Calu3 (cell line): ENCODE results near the gene SCARB1. TPM values are rescaled to one million over a fixed set of nuclear protein-coding genes. Genes with fewer than 3 reads are reported as not detected.

Source experiments
- BruUV-seq: library from RNA; stranded (reverse); fragments of 400-500 nt; replicated peaks from 2 replicates; lab custom pipeline; 2021; lab: Mats Ljungman, UMichigan
- CTCF ChIA-PET: fragments of 300-600 bp; sonication (Branson Sonifier 250); formaldehyde crosslinking; loops from one replicate; lab custom pipeline; 2022; ENCODE audit warnings: antibody characterized with exemption; lab: Charles Lee
- DNase-seq: peaks from one replicate; pipeline ENCODE4 v3.0.0; 2022
- H3K27ac Mint-ChIP-seq: one replicate; pipeline ENCODE4 v1.8.0; 2022; ENCODE audit warnings: mixed read lengths; ENCODE audit not compliant: unreplicated experiment
- H3K27me3 Mint-ChIP-seq: one replicate; pipeline ENCODE4 v1.8.0; 2022; ENCODE audit warnings: mixed read lengths; ENCODE audit not compliant: unreplicated experiment
- H3K36me3 Mint-ChIP-seq: one replicate; pipeline ENCODE4 v1.8.0; 2022; ENCODE audit warnings: mild to moderate bottlenecking, moderate library complexity, mixed read lengths; ENCODE audit not compliant: insufficient read depth, unreplicated experiment
- H3K4me1 Mint-ChIP-seq: one replicate; pipeline ENCODE4 v1.8.0; 2022; ENCODE audit warnings: mild to moderate bottlenecking, low read depth, mixed read lengths; ENCODE audit not compliant: unreplicated experiment
- H3K4me3 Mint-ChIP-seq: one replicate; pipeline ENCODE4 v1.8.0; 2022; ENCODE audit warnings: mild to moderate bottlenecking, low read depth, moderate library complexity, mixed read lengths; ENCODE audit not compliant: unreplicated experiment
- H3K9me3 Mint-ChIP-seq: one replicate; pipeline ENCODE4 v1.8.0; 2022; ENCODE audit warnings: low read depth, mixed read lengths; ENCODE audit not compliant: unreplicated experiment
- intact Hi-C: fragments of 100-400 bp; cut with micrococcal nuclease; formaldehyde crosslinking; loops from one replicate; pipeline ENCODE4 v1.10.0; 2022; ENCODE audit not compliant: unreplicated experiment
- total RNA-seq: library from RNA; stranded (reverse); gene quantifications from 2 replicates; pipeline ENCODE4 v1.2.3, GENCODE V29; 2022
- TF ChIP-seq, protein P1 (sequence below): fragments of 200-600 bp; IDR thresholded peaks from one replicate; pipeline ENCODE4 v1.8.0; 2022; ENCODE audit warnings: antibody characterized with exemption; ENCODE audit not compliant: unreplicated experiment

SCARB1 gene
- total RNA-seq, 1 experiment from 2014 or later: 51.6 TPM

DNA sequence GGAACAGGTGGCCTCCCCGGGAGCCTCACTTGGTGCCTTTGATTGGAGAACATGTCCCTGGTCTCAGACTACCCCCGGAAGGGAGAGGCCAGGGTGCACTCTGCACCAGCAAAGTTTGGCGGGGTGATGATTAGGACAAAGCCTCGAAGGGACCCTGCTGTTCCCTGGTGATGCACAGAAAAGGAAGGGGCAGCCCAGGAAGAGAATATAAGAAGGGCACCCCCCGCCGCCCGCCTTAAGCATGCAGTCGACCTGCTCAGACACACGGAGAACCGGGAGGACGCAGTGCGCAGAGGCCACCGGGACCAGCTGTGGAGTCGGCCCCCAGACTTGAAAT is 6.9 kb downstream of the SCARB1 start:
- no peak for DNase-seq
- TF ChIP-seq, protein P1, sequence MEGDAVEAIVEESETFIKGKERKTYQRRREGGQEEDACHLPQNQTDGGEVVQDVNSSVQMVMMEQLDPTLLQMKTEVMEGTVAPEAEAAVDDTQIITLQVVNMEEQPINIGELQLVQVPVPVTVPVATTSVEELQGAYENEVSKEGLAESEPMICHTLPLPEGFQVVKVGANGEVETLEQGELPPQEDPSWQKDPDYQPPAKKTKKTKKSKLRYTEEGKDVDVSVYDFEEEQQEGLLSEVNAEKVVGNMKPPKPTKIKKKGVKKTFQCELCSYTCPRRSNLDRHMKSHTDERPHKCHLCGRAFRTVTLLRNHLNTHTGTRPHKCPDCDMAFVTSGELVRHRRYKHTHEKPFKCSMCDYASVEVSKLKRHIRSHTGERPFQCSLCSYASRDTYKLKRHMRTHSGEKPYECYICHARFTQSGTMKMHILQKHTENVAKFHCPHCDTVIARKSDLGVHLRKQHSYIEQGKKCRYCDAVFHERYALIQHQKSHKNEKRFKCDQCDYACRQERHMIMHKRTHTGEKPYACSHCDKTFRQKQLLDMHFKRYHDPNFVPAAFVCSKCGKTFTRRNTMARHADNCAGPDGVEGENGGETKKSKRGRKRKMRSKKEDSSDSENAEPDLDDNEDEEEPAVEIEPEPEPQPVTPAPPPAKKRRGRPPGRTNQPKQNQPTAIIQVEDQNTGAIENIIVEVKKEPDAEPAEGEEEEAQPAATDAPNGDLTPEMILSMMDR: no peak
- H3K4me1 Mint-ChIP-seq: peaks cover 38% of the 10 kb centered on the region
- H3K36me3 Mint-ChIP-seq: peaks cover 18% of the 10 kb centered on the region
- no peak overlapping the region for H3K27ac Mint-ChIP-seq
- intact Hi-C loops: no loop called here
- H3K4me3 Mint-ChIP-seq: no peak overlapping the region
- no peaks in the 10 kb centered on the region for H3K27me3 Mint-ChIP-seq
- BruUV-seq: no TSS peak
- no peaks in the 10 kb centered on the region for H3K9me3 Mint-ChIP-seq
- CTCF ChIA-PET: no interaction called here

DNA sequence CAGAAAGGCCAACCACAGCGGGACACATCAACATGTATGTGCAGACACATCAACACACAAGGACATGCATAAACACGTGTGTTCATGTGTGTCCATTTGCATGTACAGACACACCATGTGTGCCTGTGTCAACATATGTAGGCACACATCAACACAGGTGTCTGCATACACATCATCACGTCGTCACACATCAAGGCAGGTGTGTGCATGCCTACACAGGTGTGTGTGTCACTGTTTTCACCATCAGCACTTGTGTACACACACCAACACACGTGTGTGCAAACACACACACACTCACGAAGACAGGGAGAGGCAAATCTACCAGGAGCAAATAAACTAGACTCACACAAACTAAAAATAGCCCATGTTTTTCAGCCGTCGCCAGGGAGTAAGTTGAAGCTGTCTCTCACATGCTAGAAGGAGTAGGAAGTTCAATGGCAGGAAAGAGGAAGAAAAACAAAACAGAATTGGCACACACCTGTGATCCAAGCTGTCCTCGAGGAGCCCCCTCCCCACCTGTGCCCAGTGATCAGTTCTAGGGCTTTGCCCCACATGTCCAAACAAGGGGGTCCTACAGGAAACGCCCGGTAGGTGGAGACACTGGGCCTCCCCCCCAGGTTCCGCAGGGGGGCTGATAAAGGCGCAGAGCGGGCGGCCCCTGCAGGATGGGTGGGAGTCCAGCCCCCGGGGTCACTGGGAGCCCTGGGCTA is 7.4 kb downstream of the SCARB1 start:
- TF ChIP-seq, protein P1: no peak

DNA sequence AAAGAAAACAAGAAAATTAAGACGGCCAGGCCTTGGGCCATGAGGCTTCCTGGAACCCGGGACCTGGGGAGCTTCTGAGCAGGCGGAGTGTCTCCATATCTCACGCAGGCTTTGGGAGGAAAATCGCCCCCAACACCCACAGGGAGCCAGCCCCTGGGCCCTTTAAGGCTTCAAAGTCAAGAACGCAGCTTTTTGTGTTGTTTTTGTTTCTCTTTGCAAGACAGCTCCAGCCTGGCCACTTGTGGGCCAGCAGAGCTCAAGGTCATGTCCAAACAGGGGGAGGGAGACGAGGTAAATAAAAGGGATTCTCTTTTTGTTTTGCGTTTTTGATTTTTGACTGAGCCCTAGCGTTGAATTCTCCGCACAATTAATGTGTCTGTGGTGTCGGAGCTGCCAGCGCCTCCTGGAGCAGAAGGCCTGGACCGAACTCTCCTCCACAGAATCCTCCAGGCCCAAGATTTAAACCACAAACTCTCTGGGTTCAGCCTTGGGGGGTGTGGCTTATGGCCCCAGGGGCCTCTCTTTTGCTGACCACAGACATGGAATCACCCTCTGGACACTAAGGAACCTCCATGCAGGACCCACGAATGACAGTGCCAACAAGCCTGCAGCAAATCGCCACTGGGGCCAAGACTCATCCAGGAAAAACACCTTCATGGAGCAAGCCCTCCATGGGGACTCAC is 8.2 kb downstream of the SCARB1 start:
- CTCF ChIA-PET: no interaction called here
- intact Hi-C loops: no loop called here
- peaks cover 18% of the 10 kb centered on the region for H3K36me3 Mint-ChIP-seq
- H3K27ac Mint-ChIP-seq: no peak overlapping the region
- H3K4me1 Mint-ChIP-seq: peaks cover 35% of the 10 kb centered on the region
- TF ChIP-seq, protein P1: no peak
- no peaks in the 10 kb centered on the region for H3K9me3 Mint-ChIP-seq
- DNase-seq: no peak
- H3K4me3 Mint-ChIP-seq: no peak overlapping the region
- H3K27me3 Mint-ChIP-seq: no peaks in the 10 kb centered on the region
- no TSS peak for BruUV-seq

More for the DNA sequence above, 7.4 kb downstream of the SCARB1 start:
- CTCF ChIA-PET: no interaction called here
- Mint-ChIP-seq H3K4me1 (peaks cover 35% of the 10 kb centered on the region), H3K4me3 (no peak overlapping the region), H3K36me3 (peaks cover 18% of the 10 kb centered on the region), H3K27me3 (no peaks in the 10 kb centered on the region), H3K9me3 (no peaks in the 10 kb centered on the region), H3K27ac (no peak overlapping the region)
- no peak for DNase-seq
- BruUV-seq: no TSS peak
- intact Hi-C loops: no loop called here

DNA sequence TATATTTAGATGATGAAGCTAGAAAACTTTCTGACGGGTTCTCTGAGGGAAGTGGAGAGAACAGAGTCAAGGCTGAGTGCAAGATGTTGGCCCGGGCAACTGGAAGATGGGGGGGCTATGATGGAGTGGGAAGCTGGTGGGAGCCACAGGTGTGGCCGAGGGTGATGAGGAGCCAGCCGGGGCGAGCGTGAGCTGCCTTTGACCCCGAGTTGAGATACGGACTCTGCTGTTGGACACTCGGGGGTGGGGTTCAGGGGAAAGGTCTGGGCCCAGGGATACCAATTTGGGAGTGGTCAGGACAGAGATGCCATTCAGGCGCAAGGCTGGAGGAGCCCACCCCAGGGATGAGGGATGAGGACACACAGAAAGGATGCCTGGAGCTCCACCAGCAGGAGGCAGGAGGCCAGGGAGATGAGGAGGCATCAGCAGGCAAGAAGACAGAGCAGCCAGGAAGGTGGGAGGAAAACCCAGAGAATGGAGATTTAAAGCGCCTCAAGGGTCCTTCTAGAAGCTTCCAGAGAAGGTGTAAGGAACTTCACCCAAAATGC is 9.0 kb downstream of the SCARB1 start:
- TF ChIP-seq, protein P1: no peak
- peaks cover 35% of the 10 kb centered on the region for H3K4me1 Mint-ChIP-seq
- H3K4me3 Mint-ChIP-seq: no peak overlapping the region
- H3K27me3 Mint-ChIP-seq: no peaks in the 10 kb centered on the region
- peaks cover 18% of the 10 kb centered on the region for H3K36me3 Mint-ChIP-seq
- intact Hi-C loops: no loop called here
- no peak for DNase-seq
- H3K9me3 Mint-ChIP-seq: no peaks in the 10 kb centered on the region
- CTCF ChIA-PET: no interaction called here
- no TSS peak for BruUV-seq
- no peak overlapping the region for H3K27ac Mint-ChIP-seq
